Body of pancreas (tissue), 4 donors: Measurements from ENCODE around the gene TMEM101. TPM values are rescaled to one million over a fixed set of nuclear protein-coding genes. Genes with fewer than 3 reads are reported as not detected.
"Not testable (repeated sequence)": the region's sequence is repeated elsewhere in the genome, so short reads cannot be mapped to it uniquely, and the experiment has no call there.

ENCODE experiments used
- ATAC-seq: fragments of 150-250 bp; one replicate; pipeline ENCODE4 v1.9.1; 2016
- DNase-seq, 4 donors: peaks; one replicate each; pipeline ENCODE4 v3.0.0-alpha.2; 2019
- H3K27ac ChIP-seq, 4 donors: fragments of 200-600 bp; sonication (generic); 1 replicate in 3 of 4; 2 replicates in 1 of 4; pipeline versions ENCODE4 v1.5.1 to v1.6.1; 2016 to 2019; ENCODE audit warnings: mild to moderate bottlenecking in 1 of 4, mixed read lengths in 1 of 4, moderate library complexity in 1 of 4
- H3K27me3 ChIP-seq, 2 donors: fragments of 200-600 bp; sonication (generic); one replicate each; pipeline ENCODE4 v1.6.0; 2016; ENCODE audit warnings: mild to moderate bottlenecking in 1 of 2
- H3K36me3 ChIP-seq, 2 donors: fragments of 200-600 bp; sonication (generic); replicated peaks in 1 of 2; 2 replicates each; pipeline ENCODE4 v1.5.1; 2016; ENCODE audit warnings: low read depth in 2 of 2; ENCODE audit not compliant: insufficient read depth in 1 of 2
- H3K4me1 ChIP-seq: fragments of 200-600 bp; sonication (generic); one replicate; pipeline ENCODE4 v1.6.0; 2016
- H3K4me3 ChIP-seq, 2 donors: fragments of 200-600 bp; sonication (generic); 1 replicate in 1 of 2; 2 replicates in 1 of 2; pipeline ENCODE4 v1.5.1; 2016 to 2019
- H3K9me3 ChIP-seq, 3 donors: fragments of 200-600 bp; sonication (generic); 1 replicate in 2 of 3; 2 replicates in 1 of 3; pipeline ENCODE4 v1.5.1; 2016
- CTCF ChIP-seq, 7 experiments: fragments of 450-650 bp in 4 of 7; fragments of 200-600 bp in 3 of 7; sonication (generic) in 3 of 7; IDR thresholded peaks; one replicate each; pipeline ENCODE4 v1.5.1; 2016 to 2019; ENCODE audit warnings: antibody characterized with exemption in 7 of 7
- POLR2A ChIP-seq, 3 donors: fragments of 450-650 bp; IDR thresholded peaks; one replicate each; pipeline ENCODE4 v1.6.1; 2016; ENCODE audit warnings: antibody characterized with exemption in 3 of 3, mild to moderate bottlenecking in 2 of 3
- WGBS, 2 donors: methylation state at CpG; one replicate each; pipeline ENCODE4 v1.1.5; 2017; 5-methylcytosine and 5-hydroxymethylcytosine counted together
- intact Hi-C: fragments of 100-400 bp; cut with DNase I; formaldehyde crosslinking; loops from one replicate; pipeline ENCODE4 v1.15.1; 2023
- total RNA-seq, 2 donors: library from RNA; depleted of rRNA; stranded (reverse); fragments of >200 nt; gene quantifications; one replicate each; pipeline ENCODE4 v1.1.0, GENCODE V29; 2016

Gene TMEM101
- total RNA-seq, 2 donors from 2014 or later, result 22.6 to 26.7 TPM

DNA sequence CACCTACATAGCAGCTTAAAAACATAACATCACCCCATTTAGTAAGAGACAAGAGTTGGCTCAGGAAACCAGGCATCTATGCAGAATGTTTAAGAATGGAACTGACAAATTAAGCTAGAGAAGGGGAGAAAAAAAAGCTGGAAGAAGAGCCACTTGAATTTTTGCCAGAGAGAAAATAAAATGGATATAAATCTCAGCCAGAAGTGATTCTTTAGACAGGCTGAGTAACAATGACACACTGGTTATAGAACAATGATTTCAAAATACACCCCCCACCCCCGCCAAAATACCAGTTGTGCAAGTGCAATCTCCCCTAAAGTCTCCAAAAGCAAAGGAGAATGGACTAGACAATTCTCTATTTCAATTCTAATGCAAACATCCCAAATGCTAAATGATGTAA lies 29.3 kb upstream of the TMEM101 start:
- Histone ChIP-seq H3K27me3 (no peaks in the 10 kb centered on the region), H3K4me1 (peaks cover 20% of the 10 kb centered on the region), H3K27ac (no peak overlapping the region), H3K9me3 (no peaks in the 10 kb centered on the region), H3K4me3 (no peak overlapping the region), H3K36me3 (no peaks in the 10 kb centered on the region)
- intact Hi-C loops, result no loop called here
- 65 to 81% methylated on average over 1 of the region's 1 CpG for WGBS, 2 donors
- DNase-seq, result no peak
- no peak for TF ChIP-seq CTCF (IDR thresholded peaks at IDR 0.05)
- no peak for TF ChIP-seq POLR2A (IDR thresholded peaks at IDR 0.05)
- no peak for ATAC-seq

GRCh38 chr17:44043272-44043696 lies 28.5 kb upstream of the TMEM101 start:
- WGBS, 2 donors, result 76 to 79% methylated on average over 4 of the region's 4 CpGs

GRCh38 chr17:44039829-44040635 lies 25.3 kb upstream of the TMEM101 start:
- Histone ChIP-seq H3K36me3 (peaks cover 0 to 16% of the 10 kb centered on the region in 2 donors), H3K27ac (peak overlapping the region in 1 of 4 donors; percentile 15), H3K9me3 (no peaks in the 10 kb centered on the region), H3K27me3 (no peaks in the 10 kb centered on the region), H3K4me1 (peaks cover 20% of the 10 kb centered on the region), H3K4me3 (no peak overlapping the region)
- intact Hi-C loops, result no loop called here
- no peak for DNase-seq
- no peak for ATAC-seq
- TF ChIP-seq POLR2A (IDR thresholded peaks at IDR 0.05), result no peak
- TF ChIP-seq CTCF (IDR thresholded peaks at IDR 0.05), result no peak
- WGBS, 2 donors, result 56 to 67% methylated on average over 4 to 6 of the region's 6 CpGs

More at GRCh38 chr17:44043272-44043696, 28.5 kb upstream of the TMEM101 start:
- TF ChIP-seq CTCF (IDR thresholded peaks at IDR 0.05) (no peak), POLR2A (IDR thresholded peaks at IDR 0.05) (no peak)
- Histone ChIP-seq H3K36me3 (peaks cover 0 to 4% of the 10 kb centered on the region in 2 donors), H3K4me1 (peaks cover 20% of the 10 kb centered on the region), H3K9me3 (no peaks in the 10 kb centered on the region), H3K4me3 (no peak overlapping the region), H3K27me3 (no peaks in the 10 kb centered on the region), H3K27ac (peak overlapping the region in 1 of 4 donors; percentile 14)
- DNase-seq, result no peak
- no peak for ATAC-seq
- intact Hi-C loops, result no loop called here

GRCh38 chr17:44038604-44039011 lies 23.8 kb upstream of the TMEM101 start:
- no peak overlapping the region for H3K4me3 ChIP-seq
- no peaks in the 10 kb centered on the region for H3K27me3 ChIP-seq
- peaks cover 20% of the 10 kb centered on the region for H3K4me1 ChIP-seq
- TF ChIP-seq POLR2A (IDR thresholded peaks at IDR 0.05) (no peak), CTCF (IDR thresholded peaks at IDR 0.05) (no peak)
- WGBS, 2 donors, result 81 to 86% methylated on average over 3 of the region's 3 CpGs
- H3K27ac ChIP-seq, result no peak overlapping the region
- ATAC-seq (no peak), DNase-seq (no peak)
- intact Hi-C loops, result no loop called here
- H3K9me3 ChIP-seq, result no peaks in the 10 kb centered on the region
- peaks cover 0 to 16% of the 10 kb centered on the region in 2 donors for H3K36me3 ChIP-seq

- Histone ChIP-seq H3K4me3 (no peak overlapping the region), H3K27me3 (no peaks in the 10 kb centered on the region), H3K4me1 (peaks cover 20% of the 10 kb centered on the region), H3K36me3 (peaks cover 0 to 16% of the 10 kb centered on the region in 2 donors), H3K9me3 (no peaks in the 10 kb centered on the region), H3K27ac (no peak overlapping the region)
- TF ChIP-seq POLR2A (IDR thresholded peaks at IDR 0.05) (no peak), CTCF (IDR thresholded peaks at IDR 0.05) (no peak)
- 90 to 98% methylated on average over 2 of the region's 2 CpGs for WGBS, 2 donors
- DNase-seq (no peak), ATAC-seq (no peak)
- intact Hi-C loops, result no loop called here
Measured at GRCh38 chr17:44037471-44037870, 22.7 kb upstream of the TMEM101 start.

GRCh38 chr17:44034688-44035087 lies 19.9 kb upstream of the TMEM101 start:
- H3K27ac ChIP-seq, intact Hi-C loops, H3K27me3 ChIP-seq, H3K4me1 ChIP-seq, ATAC-seq, DNase-seq, H3K9me3 ChIP-seq, H3K4me3 ChIP-seq: not testable (repeated sequence)
- WGBS, 2 donors, result no CpG with 5 or more reads among the region's 3 CpGs
- H3K36me3 ChIP-seq, result peaks cover 0 to 16% of the 10 kb centered on the region in 2 donors
